HEK293 (cell line): ENCODE data around the gene LYPD6B.

ENCODE experiments used
- CTCF ChIP-seq: fragments of 450-650 bp; formaldehyde crosslinking; IDR thresholded peaks from 2 replicates; pipeline ENCODE4 v1.5.1; 2016; ENCODE audit warnings: missing biosample characterization, missing genetic modification characterization
- GFI1B ChIP-seq: fragments of 450-650 bp; formaldehyde crosslinking; IDR thresholded peaks from 2 replicates; pipeline ENCODE4 v1.5.1; 2016; ENCODE audit warnings: missing biosample characterization, missing genetic modification characterization
- MEIS1 ChIP-seq: sonication (generic); formaldehyde crosslinking; IDR thresholded peaks from 2 replicates; pipeline ENCODE4 v1.8.1; 2022; ENCODE audit warnings: missing genetic modification reagents, mild to moderate bottlenecking, borderline replicate concordance
- MYNN ChIP-seq: fragments of 450-650 bp; formaldehyde crosslinking; IDR thresholded peaks from 2 replicates; pipeline ENCODE4 v1.5.1; 2016; ENCODE audit warnings: missing biosample characterization, missing genetic modification characterization, borderline replicate concordance
- REST ChIP-seq: fragments of 450-650 bp; formaldehyde crosslinking; IDR thresholded peaks from 2 replicates; pipeline ENCODE4 v1.5.1; 2016; ENCODE audit warnings: missing biosample characterization, missing genetic modification characterization
- ZBTB49 ChIP-seq: fragments of 450-650 bp; formaldehyde crosslinking; IDR thresholded peaks from 2 replicates; pipeline ENCODE4 v1.5.1; 2016; ENCODE audit warnings: missing biosample characterization, missing genetic modification characterization, low read depth
- ZNF121 ChIP-seq: fragments of 450-650 bp; formaldehyde crosslinking; IDR thresholded peaks from 2 replicates; pipeline ENCODE4 v1.5.1; 2016; ENCODE audit warnings: missing biosample characterization, missing genetic modification characterization
- ZNF140 ChIP-seq: fragments of 450-650 bp; formaldehyde crosslinking; IDR thresholded peaks from 2 replicates; pipeline ENCODE4 v1.5.1; 2016; ENCODE audit warnings: missing biosample characterization, missing genetic modification characterization
- ZNF626 ChIP-seq: fragments of 450-650 bp; sonication (Bioruptor Pico); formaldehyde crosslinking; IDR thresholded peaks from 2 replicates; pipeline ENCODE4 v1.5.1; 2018; ENCODE audit warnings: missing biosample characterization, missing genetic modification characterization, inconsistent platforms
- TF ChIP-seq, protein P1 (sequence below): fragments of 450-650 bp; formaldehyde crosslinking; conservative IDR thresholded peaks from 2 replicates; pipeline ENCODE4 v1.5.1; 2016; ENCODE audit warnings: low read depth, missing biosample characterization, missing genetic modification characterization
- TF ChIP-seq, protein P2 (sequence below): fragments of 450-650 bp; formaldehyde crosslinking; IDR thresholded peaks from 2 replicates; pipeline ENCODE4 v1.5.1; 2016; ENCODE audit warnings: missing biosample characterization, missing genetic modification characterization

- TF ChIP-seq CTCF (tag by site-specific recombination) (no peak), ZBTB49 (tag by site-specific recombination) (no peak), ZNF140 (tag by site-specific recombination) (no peak), ZNF121 (tag by site-specific recombination) (no peak), ZNF626 (no peak), MEIS1 (CRISPR knock-in tag) (no peak), REST (tag by site-specific recombination) (no peak), MYNN (tag by site-specific recombination) (no peak), GFI1B (no peak)
- TF ChIP-seq, protein P1, sequence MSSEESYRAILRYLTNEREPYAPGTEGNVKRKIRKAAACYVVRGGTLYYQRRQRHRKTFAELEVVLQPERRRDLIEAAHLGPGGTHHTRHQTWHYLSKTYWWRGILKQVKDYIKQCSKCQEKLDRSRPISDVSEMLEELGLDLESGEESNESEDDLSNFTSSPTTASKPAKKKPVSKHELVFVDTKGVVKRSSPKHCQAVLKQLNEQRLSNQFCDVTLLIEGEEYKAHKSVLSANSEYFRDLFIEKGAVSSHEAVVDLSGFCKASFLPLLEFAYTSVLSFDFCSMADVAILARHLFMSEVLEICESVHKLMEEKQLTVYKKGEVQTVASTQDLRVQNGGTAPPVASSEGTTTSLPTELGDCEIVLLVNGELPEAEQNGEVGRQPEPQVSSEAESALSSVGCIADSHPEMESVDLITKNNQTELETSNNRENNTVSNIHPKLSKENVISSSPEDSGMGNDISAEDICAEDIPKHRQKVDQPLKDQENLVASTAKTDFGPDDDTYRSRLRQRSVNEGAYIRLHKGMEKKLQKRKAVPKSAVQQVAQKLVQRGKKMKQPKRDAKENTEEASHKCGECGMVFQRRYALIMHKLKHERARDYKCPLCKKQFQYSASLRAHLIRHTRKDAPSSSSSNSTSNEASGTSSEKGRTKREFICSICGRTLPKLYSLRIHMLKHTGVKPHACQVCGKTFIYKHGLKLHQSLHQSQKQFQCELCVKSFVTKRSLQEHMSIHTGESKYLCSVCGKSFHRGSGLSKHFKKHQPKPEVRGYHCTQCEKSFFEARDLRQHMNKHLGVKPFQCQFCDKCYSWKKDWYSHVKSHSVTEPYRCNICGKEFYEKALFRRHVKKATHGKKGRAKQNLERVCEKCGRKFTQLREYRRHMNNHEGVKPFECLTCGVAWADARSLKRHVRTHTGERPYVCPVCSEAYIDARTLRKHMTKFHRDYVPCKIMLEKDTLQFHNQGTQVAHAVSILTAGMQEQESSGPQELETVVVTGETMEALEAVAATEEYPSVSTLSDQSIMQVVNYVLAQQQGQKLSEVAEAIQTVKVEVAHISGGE = no peak
- TF ChIP-seq, protein P2, sequence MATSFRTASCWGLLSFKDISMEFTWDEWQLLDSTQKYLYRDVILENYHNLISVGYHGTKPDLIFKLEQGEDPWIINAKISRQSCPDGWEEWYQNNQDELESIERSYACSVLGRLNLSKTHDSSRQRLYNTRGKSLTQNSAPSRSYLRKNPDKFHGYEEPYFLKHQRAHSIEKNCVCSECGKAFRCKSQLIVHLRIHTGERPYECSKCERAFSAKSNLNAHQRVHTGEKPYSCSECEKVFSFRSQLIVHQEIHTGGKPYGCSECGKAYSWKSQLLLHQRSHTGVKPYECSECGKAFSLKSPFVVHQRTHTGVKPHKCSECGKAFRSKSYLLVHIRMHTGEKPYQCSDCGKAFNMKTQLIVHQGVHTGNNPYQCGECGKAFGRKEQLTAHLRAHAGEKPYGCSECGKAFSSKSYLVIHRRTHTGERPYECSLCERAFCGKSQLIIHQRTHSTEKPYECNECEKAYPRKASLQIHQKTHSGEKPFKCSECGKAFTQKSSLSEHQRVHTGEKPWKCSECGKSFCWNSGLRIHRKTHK = no peak
Observed at GRCh38 chr2:149070681-149071320, 32.3 kb downstream of the LYPD6B start.
